Measurements from ENCODE around the gene BICC1.

BICC1 gene

GRCh38 chr10:58795560-58795959, 282.9 kb downstream of the BICC1 start:
- no peak for DNase-seq

DNA sequence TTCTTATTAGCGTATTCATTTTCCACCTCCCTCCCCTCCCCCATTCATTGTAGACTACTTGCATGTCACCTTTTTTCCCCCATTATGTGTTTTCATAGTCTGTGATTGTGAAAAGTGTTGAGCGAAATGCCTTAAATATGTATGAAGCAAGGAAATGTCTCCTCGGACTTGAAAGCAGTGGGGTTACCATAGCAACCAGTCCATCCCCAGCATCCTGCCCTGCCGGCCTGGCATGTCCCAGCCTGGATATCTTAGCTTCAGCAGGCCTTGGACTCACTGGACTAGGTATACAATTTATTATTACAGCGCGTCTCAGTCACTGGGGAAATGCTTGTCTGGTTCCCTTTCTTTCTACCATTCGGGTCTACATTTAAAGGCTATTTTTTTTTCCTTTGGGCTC, 283.6 kb downstream of the BICC1 start:
- DNase-seq, result no peak

DNA sequence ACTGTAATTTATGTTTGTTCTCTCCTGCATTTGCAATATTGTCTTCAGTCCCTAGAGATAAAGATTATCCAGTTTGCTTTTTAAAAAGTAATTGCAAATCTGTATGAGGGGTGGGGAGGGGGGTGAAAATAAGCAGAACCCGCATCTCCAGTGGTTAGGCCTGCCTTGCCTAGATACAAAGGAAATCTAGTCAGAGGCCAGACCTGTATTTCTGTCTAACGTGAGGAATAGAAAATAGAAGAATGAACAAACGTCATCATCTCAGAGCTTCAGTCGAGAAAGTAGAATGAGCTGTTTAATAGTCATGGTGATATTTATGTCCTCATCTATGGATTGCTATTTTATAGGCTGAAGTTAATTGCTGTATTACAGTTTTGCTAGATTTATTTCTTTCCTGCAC, 284.2 kb downstream of the BICC1 start:
- no peak for DNase-seq

DNA sequence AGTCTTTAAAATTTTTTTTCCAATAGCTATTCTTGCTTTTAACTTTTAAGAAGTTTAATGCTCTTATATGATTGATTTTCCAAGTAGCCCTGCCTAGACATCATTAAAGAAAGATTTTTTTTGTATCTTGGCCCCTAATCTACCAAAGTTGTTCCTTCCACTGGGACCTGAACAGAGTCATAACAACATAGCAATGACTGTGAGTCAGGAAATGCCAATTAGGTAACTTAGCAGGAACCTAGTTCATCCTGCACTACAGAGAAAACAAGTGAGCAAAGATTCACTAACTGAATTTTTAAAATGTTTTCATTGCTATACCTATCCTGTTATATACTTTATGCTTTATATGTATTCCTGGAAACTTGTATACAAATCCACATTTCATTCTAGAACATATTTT, 284.7 kb downstream of the BICC1 start:
- DNase-seq, result no peak

- no peak for DNase-seq
These were observed 289.4 kb downstream of the BICC1 start for GRCh38 chr10:58802047-58802446.

- no peak for DNase-seq
These were observed 293.7 kb downstream of the BICC1 start for GRCh38 chr10:58806323-58806722.

- no peak for DNase-seq
These were observed 294.4 kb downstream of the BICC1 start for GRCh38 chr10:58806970-58807628.

GRCh38 chr10:58807629-58808022, 295.0 kb downstream of the BICC1 start:
- no peak for DNase-seq

- DNase-seq, result no peak
These were observed 298.1 kb downstream of the BICC1 start for GRCh38 chr10:58810751-58811150.

GRCh38 chr10:58813573-58813972, 300.9 kb downstream of the BICC1 start:
- no peak for DNase-seq

DNA sequence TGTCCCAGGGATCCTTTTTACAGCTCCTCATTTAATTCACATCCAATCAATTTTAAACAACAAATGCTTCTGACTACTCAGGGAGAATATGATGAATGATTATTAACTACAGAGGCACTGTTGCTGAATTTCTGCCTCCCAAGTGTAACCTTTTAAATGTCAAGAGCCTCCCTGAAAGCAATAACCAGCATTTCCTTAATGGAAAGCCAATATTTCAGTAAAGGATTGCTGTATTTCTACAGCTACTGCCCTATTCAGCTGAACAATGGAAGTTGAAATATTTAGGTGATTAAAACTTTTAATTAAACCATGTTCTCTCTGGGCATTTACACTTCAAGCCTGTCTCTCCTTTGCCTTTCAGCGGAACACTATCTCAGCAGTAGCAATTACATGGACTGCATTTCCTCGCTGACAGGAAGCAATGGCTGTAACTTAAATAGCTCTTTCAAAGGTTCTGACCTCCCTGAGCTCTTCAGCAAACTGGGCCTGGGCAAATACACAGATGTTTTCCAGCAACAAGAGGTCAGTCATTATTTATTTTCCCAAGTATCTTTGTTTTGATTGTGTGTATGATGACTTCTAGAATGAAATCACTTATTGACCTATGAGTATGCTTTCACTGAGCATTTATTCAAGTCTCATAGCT, 304.7 kb downstream of the BICC1 start:
- DNase-seq, result no peak

- DNase-seq, result no peak
These were observed 306.2 kb downstream of the BICC1 start for GRCh38 chr10:58818900-58819299.

DNA sequence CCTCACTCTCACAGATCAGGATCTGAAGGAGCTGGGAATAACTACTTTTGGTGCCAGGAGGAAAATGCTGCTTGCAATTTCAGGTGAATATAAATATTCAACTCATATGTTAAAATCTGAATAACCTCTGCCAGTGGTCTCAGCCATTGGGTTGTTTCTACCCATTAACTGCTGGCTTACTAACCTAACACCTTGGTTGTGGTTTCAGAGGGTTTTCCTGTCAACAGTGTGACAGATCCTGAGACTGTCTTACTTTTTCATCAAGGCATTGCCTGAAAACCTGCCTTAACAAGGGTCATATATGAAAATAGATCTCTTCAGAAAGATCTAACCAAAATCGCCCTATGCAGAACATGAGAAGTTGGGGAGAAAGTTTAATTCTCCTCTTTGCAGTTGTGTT, 307.7 kb downstream of the BICC1 start:
- DNase-seq, result no peak

GRCh38 chr10:58820861-58821751, 308.4 kb downstream of the BICC1 start:
- no peak for DNase-seq

GRCh38 chr10:58821752-58822056, 309.0 kb downstream of the BICC1 start:
- DNase-seq, result no peak

DNA sequence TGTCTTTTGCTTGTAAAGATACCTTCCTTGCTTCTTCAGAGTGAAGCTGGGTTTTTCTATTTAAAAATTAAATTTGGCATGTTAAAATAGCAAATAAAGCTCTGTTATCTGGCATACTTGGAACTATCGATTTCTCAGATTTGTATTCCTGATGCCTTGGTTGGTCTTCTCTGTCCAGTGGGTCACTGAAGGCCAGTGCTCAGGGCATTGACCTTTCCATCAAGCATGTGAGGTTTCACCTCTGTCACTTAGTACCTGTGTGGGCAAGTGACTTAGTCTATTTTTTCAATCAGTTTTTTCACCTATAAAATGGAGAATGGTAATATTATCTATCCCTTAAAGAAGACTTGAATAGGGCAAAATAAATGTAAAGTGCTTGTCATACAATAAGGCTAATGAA, 311.3 kb downstream of the BICC1 start:
- DNase-seq, result no peak

- DNase-seq, result no peak
These were observed 311.7 kb downstream of the BICC1 start for GRCh38 chr10:58824396-58824795.

GRCh38 chr10:58826694-58827093, 314.0 kb downstream of the BICC1 start:
- DNase-seq, result no peak

GRCh38 chr10:58827381-58827780, 314.7 kb downstream of the BICC1 start:
- DNase-seq, result no peak

DNA sequence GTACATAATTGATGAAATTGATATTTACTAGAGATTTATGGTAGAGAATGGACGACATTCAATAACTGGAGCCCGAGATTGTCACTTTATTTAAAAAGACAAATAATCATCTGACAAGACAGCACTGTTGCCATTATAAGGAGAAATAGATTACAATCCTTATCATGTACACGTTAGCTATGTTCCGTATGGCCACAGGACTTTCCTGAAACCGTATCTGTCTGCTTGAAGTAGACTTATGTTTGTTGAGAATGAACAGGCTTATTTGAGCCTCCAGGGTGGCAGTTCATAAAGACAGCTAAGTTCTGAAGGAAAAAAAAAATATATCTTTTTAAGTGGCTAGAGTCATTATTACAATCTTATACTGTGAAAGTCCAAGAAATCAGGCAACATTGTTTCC, 317.2 kb downstream of the BICC1 start:
- no peak for DNase-seq

- no peak for DNase-seq
These were observed 318.0 kb downstream of the BICC1 start for GRCh38 chr10:58830697-58831096.

GRCh38 chr10:58833771-58834561, 321.3 kb downstream of the BICC1 start:
- DNase-seq, result no peak

- no peak for DNase-seq
These were observed 323.6 kb downstream of the BICC1 start for GRCh38 chr10:58836176-58836700.

Data from SHP77 treated with DMSO at 0.1 percent for 48 hours (cell line).